ENCODE measurements around the gene TWSG1.
"Not testable (repeated sequence)": the region's sequence is repeated elsewhere in the genome, so short reads cannot be mapped to it uniquely, and the experiment has no call there.

- not testable (repeated sequence) for TF ChIP-seq POLR2AphosphoS5 (IDR thresholded peaks at IDR 0.05); REST (IDR thresholded peaks at IDR 0.05; ENCODE audit: borderline replicate concordance); SMC3 (conservative IDR thresholded peaks at IDR 0.05; ENCODE audit: poor library complexity); EZH2 (IDR thresholded peaks at IDR 0.05; ENCODE audit: borderline replicate concordance, insufficient read depth, low read length, poor library complexity, severe bottlenecking); RAD21 (conservative IDR thresholded peaks at IDR 0.05); EP300 (conservative IDR thresholded peaks at IDR 0.05; ENCODE audit: poor library complexity, severe bottlenecking)
- TF ChIP-seq, protein P1, sequence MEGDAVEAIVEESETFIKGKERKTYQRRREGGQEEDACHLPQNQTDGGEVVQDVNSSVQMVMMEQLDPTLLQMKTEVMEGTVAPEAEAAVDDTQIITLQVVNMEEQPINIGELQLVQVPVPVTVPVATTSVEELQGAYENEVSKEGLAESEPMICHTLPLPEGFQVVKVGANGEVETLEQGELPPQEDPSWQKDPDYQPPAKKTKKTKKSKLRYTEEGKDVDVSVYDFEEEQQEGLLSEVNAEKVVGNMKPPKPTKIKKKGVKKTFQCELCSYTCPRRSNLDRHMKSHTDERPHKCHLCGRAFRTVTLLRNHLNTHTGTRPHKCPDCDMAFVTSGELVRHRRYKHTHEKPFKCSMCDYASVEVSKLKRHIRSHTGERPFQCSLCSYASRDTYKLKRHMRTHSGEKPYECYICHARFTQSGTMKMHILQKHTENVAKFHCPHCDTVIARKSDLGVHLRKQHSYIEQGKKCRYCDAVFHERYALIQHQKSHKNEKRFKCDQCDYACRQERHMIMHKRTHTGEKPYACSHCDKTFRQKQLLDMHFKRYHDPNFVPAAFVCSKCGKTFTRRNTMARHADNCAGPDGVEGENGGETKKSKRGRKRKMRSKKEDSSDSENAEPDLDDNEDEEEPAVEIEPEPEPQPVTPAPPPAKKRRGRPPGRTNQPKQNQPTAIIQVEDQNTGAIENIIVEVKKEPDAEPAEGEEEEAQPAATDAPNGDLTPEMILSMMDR (IDR thresholded peaks at IDR 0.05; ENCODE audit: poor library complexity, severe bottlenecking) = not testable (repeated sequence)
Measured at GRCh38 chr18:9402358-9403007, 67.9 kb downstream of the TWSG1 start.

All from neural cell (in vitro differentiated cells).